WERI-Rb-1 (cell line): ENCODE measurements around the gene IFNG.

Experiments
- DNase-seq: peaks from one replicate; pipeline ENCODE4 v3.0.0-alpha.2; 2020
- H3K27ac ChIP-seq: fragments of 250-450 bp; sonication (Bioruptor Pico); 2 replicates; pipeline ENCODE4 v1.5.1; 2020; ENCODE audit warnings: mild to moderate bottlenecking, moderate library complexity
- H3K27me3 ChIP-seq: fragments of 250-450 bp; sonication (Bioruptor Pico); 2 replicates; pipeline ENCODE4 v1.5.1; 2021; ENCODE audit warnings: mild to moderate bottlenecking, low read depth, moderate library complexity; ENCODE audit not compliant: insufficient read depth, severe bottlenecking
- H3K36me3 ChIP-seq: fragments of 250-450 bp; sonication (Bioruptor Pico); 2 replicates; pipeline ENCODE4 v1.5.1; 2020; ENCODE audit warnings: mild to moderate bottlenecking, moderate library complexity
- H3K4me3 ChIP-seq: 2 replicates; pipeline ENCODE4 v1.5.1; 2011; ENCODE audit warnings: low read depth, mild to moderate bottlenecking, control low read depth, low read length
- H3K9me3 ChIP-seq: fragments of 250-450 bp; sonication (Bioruptor Pico); 2 replicates; pipeline ENCODE4 v1.5.1; 2021; ENCODE audit warnings: mild to moderate bottlenecking, moderate library complexity; ENCODE audit not compliant: severe bottlenecking
- TF ChIP-seq, protein P1 (sequence below): IDR thresholded peaks from 2 replicates; pipeline ENCODE4 v1.5.1; 2011; ENCODE audit warnings: low read depth, mild to moderate bottlenecking, control low read depth, inconsistent platforms, low read length

The IFNG gene

DNA sequence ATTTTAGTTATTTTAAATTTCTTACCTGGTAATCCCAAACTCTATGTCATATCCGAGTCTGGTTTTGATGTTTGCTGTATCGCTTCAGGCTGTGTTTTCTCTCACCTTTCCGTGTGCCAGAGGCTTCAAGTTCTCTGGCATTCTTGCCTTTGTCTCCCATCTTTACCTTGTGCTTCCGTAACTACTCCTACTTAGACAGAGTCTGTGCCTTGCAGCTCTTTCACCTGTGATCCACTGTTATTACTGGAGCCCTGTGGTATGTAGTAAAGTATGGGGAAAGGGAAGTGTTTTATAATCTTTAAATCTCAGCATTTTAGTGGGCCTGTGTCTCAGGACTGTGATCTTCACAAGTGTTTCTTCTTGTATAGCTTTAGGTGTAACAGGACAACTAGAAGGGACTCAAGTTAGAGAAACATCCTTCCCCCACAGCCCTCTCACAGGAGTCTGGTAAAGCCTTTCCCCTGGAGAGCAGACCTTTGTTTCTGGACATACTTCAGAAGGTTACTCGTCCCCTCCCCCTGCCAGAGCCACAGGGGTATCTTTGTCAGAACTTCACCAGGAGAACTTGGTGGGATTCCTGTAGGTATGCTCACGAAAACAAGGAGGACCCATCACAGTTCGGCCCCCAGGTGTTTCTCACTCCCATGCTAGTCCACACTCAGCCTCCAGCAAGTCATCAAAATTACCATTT is 11.1 kb downstream of the IFNG start:
- Histone ChIP-seq H3K4me3 (no peak overlapping the region), H3K27me3 (no peaks in the 10 kb centered on the region), H3K9me3 (no peaks in the 10 kb centered on the region), H3K27ac (no peak overlapping the region), H3K36me3 (no peaks in the 10 kb centered on the region)
- TF ChIP-seq, protein P1, sequence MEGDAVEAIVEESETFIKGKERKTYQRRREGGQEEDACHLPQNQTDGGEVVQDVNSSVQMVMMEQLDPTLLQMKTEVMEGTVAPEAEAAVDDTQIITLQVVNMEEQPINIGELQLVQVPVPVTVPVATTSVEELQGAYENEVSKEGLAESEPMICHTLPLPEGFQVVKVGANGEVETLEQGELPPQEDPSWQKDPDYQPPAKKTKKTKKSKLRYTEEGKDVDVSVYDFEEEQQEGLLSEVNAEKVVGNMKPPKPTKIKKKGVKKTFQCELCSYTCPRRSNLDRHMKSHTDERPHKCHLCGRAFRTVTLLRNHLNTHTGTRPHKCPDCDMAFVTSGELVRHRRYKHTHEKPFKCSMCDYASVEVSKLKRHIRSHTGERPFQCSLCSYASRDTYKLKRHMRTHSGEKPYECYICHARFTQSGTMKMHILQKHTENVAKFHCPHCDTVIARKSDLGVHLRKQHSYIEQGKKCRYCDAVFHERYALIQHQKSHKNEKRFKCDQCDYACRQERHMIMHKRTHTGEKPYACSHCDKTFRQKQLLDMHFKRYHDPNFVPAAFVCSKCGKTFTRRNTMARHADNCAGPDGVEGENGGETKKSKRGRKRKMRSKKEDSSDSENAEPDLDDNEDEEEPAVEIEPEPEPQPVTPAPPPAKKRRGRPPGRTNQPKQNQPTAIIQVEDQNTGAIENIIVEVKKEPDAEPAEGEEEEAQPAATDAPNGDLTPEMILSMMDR, result no peak
- no peak for DNase-seq

DNA sequence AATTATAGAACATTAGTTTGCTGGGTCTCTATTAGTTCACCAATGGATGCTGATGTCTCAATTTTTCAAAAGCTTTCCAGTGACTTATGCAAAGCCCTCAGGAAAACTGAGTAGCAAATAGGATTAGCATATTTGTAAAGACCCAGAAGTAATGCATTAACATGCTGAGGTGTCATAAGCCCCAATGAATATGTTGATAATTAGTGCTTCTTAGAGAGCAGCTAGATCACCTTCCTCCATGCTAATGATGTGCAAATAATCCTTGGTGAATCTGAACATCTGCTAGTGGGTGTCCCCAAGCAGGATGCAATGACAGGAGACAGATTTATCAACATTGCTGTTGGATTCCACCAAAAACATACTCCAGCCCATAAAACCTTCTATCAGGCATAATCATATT is 19.0 kb downstream of the IFNG start:
- Histone ChIP-seq H3K9me3 (no peaks in the 10 kb centered on the region), H3K36me3 (no peaks in the 10 kb centered on the region), H3K27ac (no peak overlapping the region), H3K27me3 (no peaks in the 10 kb centered on the region), H3K4me3 (no peak overlapping the region)
- TF ChIP-seq, protein P1, result no peak
- no peak for DNase-seq

DNA sequence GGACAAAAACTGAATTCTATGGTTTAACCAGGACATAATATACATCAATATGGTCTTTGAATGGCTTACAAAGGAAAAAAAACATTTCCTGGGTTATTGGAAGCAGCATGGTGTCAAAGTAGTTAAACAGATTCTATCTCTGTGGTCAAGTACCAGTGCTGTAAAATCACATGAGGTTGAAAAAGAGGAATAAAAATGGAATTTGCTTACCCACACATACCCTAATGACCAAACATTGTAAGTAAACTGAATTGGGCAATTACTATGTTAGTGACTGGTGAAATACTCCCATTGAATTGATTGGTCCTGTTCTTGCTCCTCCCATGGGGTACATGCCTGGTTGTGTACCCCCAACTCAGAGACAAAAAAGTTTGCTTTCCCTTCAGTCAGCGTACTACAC is 19.6 kb downstream of the IFNG start:
- no peak for DNase-seq
- H3K36me3 ChIP-seq, result no peaks in the 10 kb centered on the region
- H3K4me3 ChIP-seq, result no peak overlapping the region
- no peaks in the 10 kb centered on the region for H3K27me3 ChIP-seq
- no peak overlapping the region for H3K27ac ChIP-seq
- TF ChIP-seq, protein P1, result no peak
- H3K9me3 ChIP-seq, result no peaks in the 10 kb centered on the region

DNA sequence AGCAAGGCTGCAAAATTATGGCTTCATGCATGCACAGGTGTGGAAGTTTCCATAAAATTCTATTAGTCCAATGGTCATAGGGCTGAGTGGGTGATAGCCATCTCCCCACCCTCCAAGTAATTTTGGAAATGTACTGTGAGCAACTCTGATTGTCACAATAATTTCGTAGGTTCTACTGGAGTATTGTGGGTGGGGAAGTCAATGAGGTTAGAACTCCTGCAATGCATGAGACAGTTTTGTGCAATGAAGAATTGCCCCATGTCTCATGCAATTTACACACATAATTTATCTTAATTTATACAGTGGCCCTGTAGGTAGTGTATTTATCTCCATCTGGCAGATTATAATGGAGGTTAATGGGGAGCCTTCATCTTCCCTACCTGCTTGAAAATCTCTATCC is 20.5 kb downstream of the IFNG start:
- TF ChIP-seq, protein P1, result no peak
- no peaks in the 10 kb centered on the region for H3K9me3 ChIP-seq

DNA sequence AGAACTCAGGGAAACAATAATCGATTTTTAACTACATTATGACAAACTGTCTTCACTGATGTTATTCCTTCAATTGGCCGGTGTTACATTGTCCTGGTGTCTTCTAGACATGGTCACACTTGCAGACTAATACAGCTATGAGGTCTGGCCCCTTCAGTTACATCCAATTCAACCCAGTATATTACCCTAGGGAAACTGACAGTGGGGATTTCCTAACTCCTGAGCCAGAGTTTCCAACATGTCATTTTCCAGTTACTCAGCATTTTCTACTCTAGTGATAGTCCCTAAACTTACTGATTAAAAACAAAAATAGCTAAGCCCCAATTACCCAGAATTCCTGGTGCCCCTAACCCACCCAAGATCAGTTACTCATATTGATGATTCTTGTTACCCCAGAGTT is 21.1 kb downstream of the IFNG start:
- no peak for DNase-seq
- TF ChIP-seq, protein P1, result no peak
- no peaks in the 10 kb centered on the region for H3K27me3 ChIP-seq
- no peak overlapping the region for H3K4me3 ChIP-seq
- H3K36me3 ChIP-seq, result no peaks in the 10 kb centered on the region
- no peak overlapping the region for H3K27ac ChIP-seq
- no peaks in the 10 kb centered on the region for H3K9me3 ChIP-seq

More for the DNA sequence above, 20.5 kb downstream of the IFNG start:
- Histone ChIP-seq H3K27me3 (no peaks in the 10 kb centered on the region), H3K36me3 (no peaks in the 10 kb centered on the region), H3K27ac (no peak overlapping the region), H3K4me3 (no peak overlapping the region)
- DNase-seq, result no peak

DNA sequence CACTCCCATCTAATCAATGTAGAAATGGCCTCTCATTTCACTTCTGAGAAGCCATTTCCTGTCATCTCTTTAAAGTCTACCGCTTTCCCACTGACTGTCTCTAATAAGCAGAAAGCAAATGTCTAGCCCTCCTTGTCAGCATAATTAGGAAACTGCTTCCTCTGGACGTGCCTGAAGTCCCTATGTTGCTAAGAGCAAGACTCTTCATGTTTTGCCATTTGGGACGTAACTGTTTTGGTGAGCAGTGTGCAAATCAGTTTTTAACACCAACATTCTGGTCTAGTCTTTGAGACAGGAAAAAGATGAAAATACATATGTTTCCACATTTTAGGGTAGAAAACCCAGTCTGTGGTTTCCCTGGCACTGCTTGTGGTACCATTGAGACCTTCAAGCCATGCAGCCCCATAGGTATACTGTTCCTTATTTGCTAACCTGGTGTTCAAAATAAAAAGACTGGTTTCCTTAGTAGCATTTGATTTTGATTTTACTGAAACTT is 22.2 kb downstream of the IFNG start:
- DNase-seq, result no peak

More for the DNA sequence above, 22.2 kb downstream of the IFNG start:
- H3K27ac ChIP-seq, result no peak overlapping the region
- TF ChIP-seq, protein P1, result no peak
- no peaks in the 10 kb centered on the region for H3K36me3 ChIP-seq
- H3K9me3 ChIP-seq, result no peaks in the 10 kb centered on the region
- H3K27me3 ChIP-seq, result no peaks in the 10 kb centered on the region
- H3K4me3 ChIP-seq, result no peak overlapping the region
